SK-N-SH treated with all-trans-retinoic acid at 6 μM for 48 hours (cell line): ENCODE data around the gene PBX2.

Experiments used
- ATAC-seq: fragments of 200-7000 bp; cut with Tn5 transposase; 3 replicates; pipeline ENCODE4 v1.9.1; 2020; ENCODE audit warnings: mild to moderate bottlenecking, moderate library complexity
- ARNTL ChIP-seq: fragments of 450-650 bp; formaldehyde crosslinking; IDR thresholded peaks from 2 replicates; pipeline ENCODE4 v1.5.0; 2020; ENCODE audit warnings: low read depth, mild to moderate bottlenecking, moderate library complexity, borderline replicate concordance
- CSDC2 ChIP-seq: fragments of 250-450 bp; sonication (Bioruptor Pico); IDR thresholded peaks from 2 replicates; pipeline ENCODE4 v1.5.0; 2020; ENCODE audit warnings: mild to moderate bottlenecking, moderate library complexity
- ESRRG ChIP-seq: fragments of 250-450 bp; sonication (Bioruptor Pico); IDR thresholded peaks from 2 replicates; pipeline ENCODE4 v1.6.1; 2021; ENCODE audit warnings: mild to moderate bottlenecking
- GLIS3 ChIP-seq: fragments of 250-450 bp; sonication (Bioruptor Pico); IDR thresholded peaks from 2 replicates; pipeline ENCODE4 v1.5.0; 2020; ENCODE audit warnings: mild to moderate bottlenecking, moderate library complexity
- ISL1 ChIP-seq: fragments of 250-450 bp; sonication (Bioruptor Pico); IDR thresholded peaks from 2 replicates; pipeline ENCODE4 v2.1.2; 2022; ENCODE audit warnings: mild to moderate bottlenecking, moderate library complexity
- OSR1 ChIP-seq: fragments of 250-450 bp; sonication (Bioruptor Pico); IDR thresholded peaks from 2 replicates; pipeline ENCODE4 v1.8.0; 2022; ENCODE audit warnings: moderate library complexity, mild to moderate bottlenecking, inconsistent platforms
- PPARA ChIP-seq: fragments of 250-450 bp; sonication (Bioruptor Pico); IDR thresholded peaks from 2 replicates; pipeline ENCODE4 v1.5.0; 2020; ENCODE audit warnings: mild to moderate bottlenecking, borderline replicate concordance
- RARB ChIP-seq: fragments of 250-450 bp; sonication (Bioruptor Pico); IDR thresholded peaks from 2 replicates; pipeline ENCODE4 v1.8.0; 2021; ENCODE audit warnings: mild to moderate bottlenecking, moderate library complexity
- SNAI2 ChIP-seq: fragments of 250-450 bp; sonication (Bioruptor Pico); IDR thresholded peaks from 2 replicates; pipeline ENCODE4 v1.5.0; 2020; ENCODE audit warnings: mild to moderate bottlenecking, moderate library complexity
- TCF4 ChIP-seq: fragments of 250-450 bp; sonication (Bioruptor Pico); IDR thresholded peaks from 2 replicates; pipeline ENCODE4 v1.8.0; 2021; ENCODE audit warnings: mild to moderate bottlenecking, moderate library complexity, borderline replicate concordance
- TOX ChIP-seq: fragments of 250-450 bp; sonication (Bioruptor Pico); IDR thresholded peaks from 2 replicates; pipeline ENCODE4 v1.8.0; 2021; ENCODE audit warnings: mild to moderate bottlenecking, moderate library complexity, borderline replicate concordance
- ZC3H10 ChIP-seq: fragments of 250-450 bp; sonication (Bioruptor Pico); IDR thresholded peaks from 2 replicates; pipeline ENCODE4 v1.5.1; 2021; ENCODE audit warnings: mild to moderate bottlenecking, moderate library complexity
- ZFP3 ChIP-seq: fragments of 250-450 bp; sonication (Bioruptor Pico); IDR thresholded peaks from 2 replicates; pipeline ENCODE4 v1.5.0; 2020; ENCODE audit warnings: mild to moderate bottlenecking, moderate library complexity
- ZFP30 ChIP-seq: fragments of 450-650 bp; formaldehyde crosslinking; IDR thresholded peaks from 2 replicates; pipeline ENCODE4 v1.5.0; 2022; ENCODE audit warnings: mild to moderate bottlenecking, moderate library complexity
- ZNF565 ChIP-seq: fragments of 450-650 bp; formaldehyde crosslinking; conservative IDR thresholded peaks from 2 replicates; pipeline ENCODE4 v1.5.0; 2020; ENCODE audit warnings: low read depth, mild to moderate bottlenecking, moderate library complexity
- ZNF70 ChIP-seq: fragments of 450-650 bp; formaldehyde crosslinking; IDR thresholded peaks from 2 replicates; pipeline ENCODE4 v1.5.0; 2020; ENCODE audit warnings: mild to moderate bottlenecking, moderate library complexity
- ZNF8 ChIP-seq: fragments of 450-650 bp; formaldehyde crosslinking; IDR thresholded peaks from 2 replicates; pipeline ENCODE4 v1.5.0; 2020; ENCODE audit warnings: mild to moderate bottlenecking, moderate library complexity
- TF ChIP-seq, protein P1 (sequence below): fragments of 250-450 bp; sonication (Bioruptor Pico); IDR thresholded peaks from 2 replicates; pipeline ENCODE4 v1.8.0; 2021; ENCODE audit warnings: low read depth, mild to moderate bottlenecking, moderate library complexity, borderline replicate concordance
- TF ChIP-seq, protein P2 (sequence below): fragments of 250-450 bp; sonication (Bioruptor Pico); IDR thresholded peaks from 2 replicates; pipeline ENCODE4 v1.5.0; 2020; ENCODE audit warnings: mild to moderate bottlenecking, moderate library complexity
- TF ChIP-seq, protein P3 (sequence below): fragments of 250-450 bp; sonication (Bioruptor Pico); IDR thresholded peaks from 2 replicates; pipeline ENCODE4 v1.5.1; 2020; ENCODE audit warnings: low read depth, mild to moderate bottlenecking, moderate library complexity
- TF ChIP-seq, protein P4 (sequence below): fragments of 250-450 bp; sonication (Bioruptor Pico); IDR thresholded peaks from 2 replicates; pipeline ENCODE4 v1.8.0; 2020; ENCODE audit warnings: mild to moderate bottlenecking, moderate library complexity, borderline replicate concordance

Gene PBX2, protein sequence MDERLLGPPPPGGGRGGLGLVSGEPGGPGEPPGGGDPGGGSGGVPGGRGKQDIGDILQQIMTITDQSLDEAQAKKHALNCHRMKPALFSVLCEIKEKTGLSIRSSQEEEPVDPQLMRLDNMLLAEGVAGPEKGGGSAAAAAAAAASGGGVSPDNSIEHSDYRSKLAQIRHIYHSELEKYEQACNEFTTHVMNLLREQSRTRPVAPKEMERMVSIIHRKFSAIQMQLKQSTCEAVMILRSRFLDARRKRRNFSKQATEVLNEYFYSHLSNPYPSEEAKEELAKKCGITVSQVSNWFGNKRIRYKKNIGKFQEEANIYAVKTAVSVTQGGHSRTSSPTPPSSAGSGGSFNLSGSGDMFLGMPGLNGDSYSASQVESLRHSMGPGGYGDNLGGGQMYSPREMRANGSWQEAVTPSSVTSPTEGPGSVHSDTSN

DNA sequence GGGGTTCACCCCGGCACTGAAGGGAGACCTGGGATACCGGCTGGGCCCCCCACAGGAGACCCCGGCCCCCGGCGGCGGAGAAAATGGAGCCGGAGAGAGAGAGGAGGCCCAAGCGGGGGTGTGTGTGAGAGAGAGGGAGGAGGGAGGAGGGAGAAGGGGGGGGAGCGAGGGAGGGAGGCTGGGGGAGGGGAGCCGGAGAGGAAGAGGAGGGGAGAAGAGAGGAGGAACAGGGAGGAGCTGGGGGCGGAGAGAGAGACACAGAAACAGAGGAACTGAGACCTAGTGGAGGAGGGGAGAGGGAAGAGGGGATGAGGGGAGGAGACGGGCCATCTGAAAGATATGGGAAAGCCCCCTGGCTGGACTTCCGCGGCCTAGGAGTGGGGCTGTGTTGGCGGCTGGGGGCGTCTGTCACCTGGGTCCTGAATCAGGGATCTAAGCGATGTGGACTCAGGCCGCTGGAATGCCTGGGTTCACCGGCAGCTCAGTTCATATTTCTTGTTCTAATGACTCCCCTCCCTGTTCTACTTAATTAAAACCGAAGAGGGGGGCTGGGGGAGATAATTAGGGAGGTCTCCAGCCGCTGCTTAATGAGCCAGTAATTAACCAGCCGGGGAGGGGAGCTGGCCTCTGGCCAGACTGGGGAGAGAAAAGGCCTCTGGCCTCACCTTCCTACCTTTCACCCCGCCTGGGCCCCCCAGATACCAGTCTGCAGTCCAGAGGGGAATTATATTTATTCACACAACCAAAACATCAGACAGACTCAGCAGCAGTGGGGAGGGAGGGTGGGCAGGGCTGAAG is at the start of gene PBX2:
Gene PBX2 (minus strand): TSS at position 149 of the 798 bp plus-strand sequence. CDS start 287 bp downstream, outside the sequence.
- peak; percentile 61 for ATAC-seq
- TF ChIP-seq ZNF8 = no peak

DNA sequence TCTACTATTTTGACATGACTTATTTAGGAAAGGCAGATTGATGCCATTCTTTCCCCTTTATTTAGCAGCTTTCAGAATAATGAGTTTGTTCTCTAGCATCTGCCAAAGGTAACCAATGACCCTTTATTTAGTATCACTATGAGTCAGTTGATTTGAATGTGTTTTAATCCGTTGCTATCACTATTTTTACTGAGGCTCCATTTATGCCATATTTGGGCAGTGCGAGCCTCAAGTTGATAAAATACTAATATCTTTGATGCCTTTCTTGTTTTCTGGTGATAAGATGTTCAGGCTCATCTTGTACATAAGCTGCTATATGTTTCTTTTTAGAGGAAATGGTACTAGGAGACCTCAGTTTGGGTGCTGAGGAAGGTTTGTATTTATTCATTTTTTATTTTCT is 49.5 kb upstream of the PBX2 start:
- TF ChIP-seq RARB (CRISPR knock-in tag) = no peak
- TF ChIP-seq ZC3H10 = no peak
- no peak for TF ChIP-seq TOX (CRISPR knock-in tag)
- no peak for TF ChIP-seq ZFP30
- ATAC-seq = no peak

DNA sequence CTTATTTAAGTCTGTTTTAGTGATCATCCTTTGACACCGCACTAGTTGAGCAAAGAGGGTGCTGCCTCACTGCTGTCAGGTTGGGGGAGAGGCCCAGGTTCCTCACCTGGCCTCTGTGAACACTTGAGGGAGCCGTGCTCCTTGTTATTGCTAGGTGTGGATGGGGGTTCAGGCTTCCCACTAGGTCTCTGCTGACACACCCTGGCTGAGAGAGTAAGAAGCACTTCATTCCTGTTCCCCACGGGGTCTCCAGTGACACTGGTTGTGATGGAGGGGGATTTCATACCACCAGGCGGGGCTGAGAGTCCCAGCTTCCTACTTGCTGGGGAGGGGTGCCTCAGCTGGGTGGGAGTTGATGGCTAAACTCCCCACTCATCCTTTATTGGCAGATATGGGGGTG is 44.9 kb upstream of the PBX2 start:
- no peak for ATAC-seq
- TF ChIP-seq CSDC2 (CRISPR knock-in tag) = no peak
- TF ChIP-seq PPARA (CRISPR knock-in tag) = no peak
- no peak for TF ChIP-seq ESRRG
- no peak for TF ChIP-seq ZFP3 (CRISPR knock-in tag)
- no peak for TF ChIP-seq ZNF565 (CRISPR knock-in tag)
- TF ChIP-seq GLIS3 (CRISPR knock-in tag) = no peak
- no peak for TF ChIP-seq TOX (CRISPR knock-in tag)
- TF ChIP-seq, protein P1, sequence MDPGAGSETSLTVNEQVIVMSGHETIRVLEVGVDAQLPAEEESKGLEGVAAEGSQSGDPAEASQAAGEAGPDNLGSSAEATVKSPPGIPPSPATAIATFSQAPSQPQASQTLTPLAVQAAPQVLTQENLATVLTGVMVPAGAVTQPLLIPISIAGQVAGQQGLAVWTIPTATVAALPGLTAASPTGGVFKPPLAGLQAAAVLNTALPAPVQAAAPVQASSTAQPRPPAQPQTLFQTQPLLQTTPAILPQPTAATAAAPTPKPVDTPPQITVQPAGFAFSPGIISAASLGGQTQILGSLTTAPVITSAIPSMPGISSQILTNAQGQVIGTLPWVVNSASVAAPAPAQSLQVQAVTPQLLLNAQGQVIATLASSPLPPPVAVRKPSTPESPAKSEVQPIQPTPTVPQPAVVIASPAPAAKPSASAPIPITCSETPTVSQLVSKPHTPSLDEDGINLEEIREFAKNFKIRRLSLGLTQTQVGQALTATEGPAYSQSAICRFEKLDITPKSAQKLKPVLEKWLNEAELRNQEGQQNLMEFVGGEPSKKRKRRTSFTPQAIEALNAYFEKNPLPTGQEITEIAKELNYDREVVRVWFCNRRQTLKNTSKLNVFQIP = no peak
- no peak for TF ChIP-seq SNAI2
- no peak for TF ChIP-seq ZNF70 (CRISPR knock-in tag)
- TF ChIP-seq ZNF8 = no peak
- no peak for TF ChIP-seq RARB (CRISPR knock-in tag)
- no peak for TF ChIP-seq ZC3H10
- no peak for TF ChIP-seq ZFP30
- TF ChIP-seq ARNTL (CRISPR knock-in tag) = no peak
- no peak for TF ChIP-seq OSR1
- no peak for TF ChIP-seq TCF4 (CRISPR knock-in tag)
- TF ChIP-seq, protein P2, sequence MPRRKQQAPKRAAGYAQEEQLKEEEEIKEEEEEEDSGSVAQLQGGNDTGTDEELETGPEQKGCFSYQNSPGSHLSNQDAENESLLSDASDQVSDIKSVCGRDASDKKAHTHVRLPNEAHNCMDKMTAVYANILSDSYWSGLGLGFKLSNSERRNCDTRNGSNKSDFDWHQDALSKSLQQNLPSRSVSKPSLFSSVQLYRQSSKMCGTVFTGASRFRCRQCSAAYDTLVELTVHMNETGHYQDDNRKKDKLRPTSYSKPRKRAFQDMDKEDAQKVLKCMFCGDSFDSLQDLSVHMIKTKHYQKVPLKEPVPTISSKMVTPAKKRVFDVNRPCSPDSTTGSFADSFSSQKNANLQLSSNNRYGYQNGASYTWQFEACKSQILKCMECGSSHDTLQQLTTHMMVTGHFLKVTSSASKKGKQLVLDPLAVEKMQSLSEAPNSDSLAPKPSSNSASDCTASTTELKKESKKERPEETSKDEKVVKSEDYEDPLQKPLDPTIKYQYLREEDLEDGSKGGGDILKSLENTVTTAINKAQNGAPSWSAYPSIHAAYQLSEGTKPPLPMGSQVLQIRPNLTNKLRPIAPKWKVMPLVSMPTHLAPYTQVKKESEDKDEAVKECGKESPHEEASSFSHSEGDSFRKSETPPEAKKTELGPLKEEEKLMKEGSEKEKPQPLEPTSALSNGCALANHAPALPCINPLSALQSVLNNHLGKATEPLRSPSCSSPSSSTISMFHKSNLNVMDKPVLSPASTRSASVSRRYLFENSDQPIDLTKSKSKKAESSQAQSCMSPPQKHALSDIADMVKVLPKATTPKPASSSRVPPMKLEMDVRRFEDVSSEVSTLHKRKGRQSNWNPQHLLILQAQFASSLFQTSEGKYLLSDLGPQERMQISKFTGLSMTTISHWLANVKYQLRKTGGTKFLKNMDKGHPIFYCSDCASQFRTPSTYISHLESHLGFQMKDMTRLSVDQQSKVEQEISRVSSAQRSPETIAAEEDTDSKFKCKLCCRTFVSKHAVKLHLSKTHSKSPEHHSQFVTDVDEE (CRISPR knock-in tag) = no peak
- TF ChIP-seq, protein P3, sequence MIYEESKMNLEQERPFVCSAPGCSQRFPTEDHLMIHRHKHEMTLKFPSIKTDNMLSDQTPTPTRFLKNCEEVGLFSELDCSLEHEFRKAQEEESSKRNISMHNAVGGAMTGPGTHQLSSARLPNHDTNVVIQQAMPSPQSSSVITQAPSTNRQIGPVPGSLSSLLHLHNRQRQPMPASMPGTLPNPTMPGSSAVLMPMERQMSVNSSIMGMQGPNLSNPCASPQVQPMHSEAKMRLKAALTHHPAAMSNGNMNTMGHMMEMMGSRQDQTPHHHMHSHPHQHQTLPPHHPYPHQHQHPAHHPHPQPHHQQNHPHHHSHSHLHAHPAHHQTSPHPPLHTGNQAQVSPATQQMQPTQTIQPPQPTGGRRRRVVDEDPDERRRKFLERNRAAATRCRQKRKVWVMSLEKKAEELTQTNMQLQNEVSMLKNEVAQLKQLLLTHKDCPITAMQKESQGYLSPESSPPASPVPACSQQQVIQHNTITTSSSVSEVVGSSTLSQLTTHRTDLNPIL (CRISPR knock-in tag) = no peak
- TF ChIP-seq, protein P4, sequence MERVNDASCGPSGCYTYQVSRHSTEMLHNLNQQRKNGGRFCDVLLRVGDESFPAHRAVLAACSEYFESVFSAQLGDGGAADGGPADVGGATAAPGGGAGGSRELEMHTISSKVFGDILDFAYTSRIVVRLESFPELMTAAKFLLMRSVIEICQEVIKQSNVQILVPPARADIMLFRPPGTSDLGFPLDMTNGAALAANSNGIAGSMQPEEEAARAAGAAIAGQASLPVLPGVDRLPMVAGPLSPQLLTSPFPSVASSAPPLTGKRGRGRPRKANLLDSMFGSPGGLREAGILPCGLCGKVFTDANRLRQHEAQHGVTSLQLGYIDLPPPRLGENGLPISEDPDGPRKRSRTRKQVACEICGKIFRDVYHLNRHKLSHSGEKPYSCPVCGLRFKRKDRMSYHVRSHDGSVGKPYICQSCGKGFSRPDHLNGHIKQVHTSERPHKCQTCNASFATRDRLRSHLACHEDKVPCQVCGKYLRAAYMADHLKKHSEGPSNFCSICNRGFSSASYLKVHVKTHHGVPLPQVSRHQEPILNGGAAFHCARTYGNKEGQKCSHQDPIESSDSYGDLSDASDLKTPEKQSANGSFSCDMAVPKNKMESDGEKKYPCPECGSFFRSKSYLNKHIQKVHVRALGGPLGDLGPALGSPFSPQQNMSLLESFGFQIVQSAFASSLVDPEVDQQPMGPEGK (CRISPR knock-in tag) = no peak

DNA sequence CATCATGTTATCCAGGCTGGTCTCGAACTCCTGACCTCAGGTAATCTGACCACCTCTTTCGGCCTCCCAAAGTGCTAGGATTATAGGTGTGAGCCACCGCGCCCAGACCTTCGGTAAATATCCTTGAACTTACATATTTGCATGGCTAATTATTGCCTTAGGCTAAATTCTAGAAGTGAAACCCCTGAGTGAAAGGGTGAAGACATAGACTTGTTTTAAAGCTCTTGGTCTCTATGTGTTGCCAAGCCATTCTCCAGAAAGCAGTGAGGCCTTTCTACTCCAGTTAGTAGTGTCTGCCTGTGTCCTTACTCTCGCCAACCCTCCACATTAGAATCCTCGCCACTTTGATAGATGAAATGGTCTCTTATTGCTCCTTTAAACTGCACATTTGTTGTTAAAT is 36.4 kb upstream of the PBX2 start:
- ATAC-seq = no peak
- TF ChIP-seq ISL1 (CRISPR knock-in tag) = no peak
- TF ChIP-seq, protein P4 (CRISPR knock-in tag) = no peak
- no peak for TF ChIP-seq RARB (CRISPR knock-in tag)
- TF ChIP-seq PPARA (CRISPR knock-in tag) = no peak
- TF ChIP-seq, protein P2 (CRISPR knock-in tag) = no peak
- no peak for TF ChIP-seq ZFP3 (CRISPR knock-in tag)
- TF ChIP-seq ZFP30 = no peak
- no peak for TF ChIP-seq OSR1
- no peak for TF ChIP-seq CSDC2 (CRISPR knock-in tag)
- TF ChIP-seq TCF4 (CRISPR knock-in tag) = no peak
- no peak for TF ChIP-seq ZC3H10
- no peak for TF ChIP-seq ZNF8
- no peak for TF ChIP-seq TOX (CRISPR knock-in tag)
